ENCODE results near the gene PAXIP1.

DNA sequence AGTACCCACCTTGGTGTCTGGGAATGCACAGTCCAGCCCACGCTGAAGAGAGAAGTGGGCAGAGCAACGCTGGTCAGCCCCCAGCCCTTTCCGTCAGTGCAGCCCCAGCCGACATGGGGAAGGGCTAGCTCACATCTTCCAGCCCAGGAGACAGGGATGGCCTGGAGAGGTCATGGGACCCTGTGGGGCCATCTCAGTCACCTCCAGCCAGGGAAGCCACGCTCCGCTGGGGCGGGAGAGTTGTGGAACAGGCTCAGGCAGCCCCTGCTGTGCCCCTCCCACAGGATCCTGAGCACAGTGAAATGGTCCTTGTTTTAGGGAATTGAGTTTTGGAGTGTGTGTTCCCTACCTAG, 85.1 kb downstream of the PAXIP1 start:
- TF ChIP-seq, protein P1, sequence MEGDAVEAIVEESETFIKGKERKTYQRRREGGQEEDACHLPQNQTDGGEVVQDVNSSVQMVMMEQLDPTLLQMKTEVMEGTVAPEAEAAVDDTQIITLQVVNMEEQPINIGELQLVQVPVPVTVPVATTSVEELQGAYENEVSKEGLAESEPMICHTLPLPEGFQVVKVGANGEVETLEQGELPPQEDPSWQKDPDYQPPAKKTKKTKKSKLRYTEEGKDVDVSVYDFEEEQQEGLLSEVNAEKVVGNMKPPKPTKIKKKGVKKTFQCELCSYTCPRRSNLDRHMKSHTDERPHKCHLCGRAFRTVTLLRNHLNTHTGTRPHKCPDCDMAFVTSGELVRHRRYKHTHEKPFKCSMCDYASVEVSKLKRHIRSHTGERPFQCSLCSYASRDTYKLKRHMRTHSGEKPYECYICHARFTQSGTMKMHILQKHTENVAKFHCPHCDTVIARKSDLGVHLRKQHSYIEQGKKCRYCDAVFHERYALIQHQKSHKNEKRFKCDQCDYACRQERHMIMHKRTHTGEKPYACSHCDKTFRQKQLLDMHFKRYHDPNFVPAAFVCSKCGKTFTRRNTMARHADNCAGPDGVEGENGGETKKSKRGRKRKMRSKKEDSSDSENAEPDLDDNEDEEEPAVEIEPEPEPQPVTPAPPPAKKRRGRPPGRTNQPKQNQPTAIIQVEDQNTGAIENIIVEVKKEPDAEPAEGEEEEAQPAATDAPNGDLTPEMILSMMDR (IDR thresholded peaks at IDR 0.05), result no peak
- no peak for TF ChIP-seq POLR2A (IDR thresholded peaks at IDR 0.05)

Measured in sigmoid colon (tissue), 3 donors.